BJ (cell line): ENCODE data around the gene PASK. TPM values are rescaled to one million over a fixed set of nuclear protein-coding genes. Genes with fewer than 3 reads are reported as not detected.

ENCODE experiments used
- CTCF ChIA-PET: fragments of 350-600 bp; formaldehyde crosslinking; extraction: SDS; loops from one replicate; lab custom pipeline; 2021; ENCODE audit warnings: antibody characterized with exemption, inconsistent platforms; lab: Yijun Ruan, JAX
- POLR2A ChIA-PET: fragments of 300-600 bp; sonication (Branson Sonifier 250); formaldehyde crosslinking; extraction: SDS; loops from one replicate; lab custom pipeline; 2021; ENCODE audit warnings: antibody characterized with exemption; lab: Charles Lee
- DNase-seq: peaks from one replicate; pipeline ENCODE4 v3.0.0-alpha.2; 2011; ENCODE audit warnings: low read depth
- H3K27me3 ChIP-seq: 2 replicates; pipeline ENCODE4 v1.6.0; 2011; ENCODE audit warnings: low read length; ENCODE audit not compliant: control insufficient read depth, insufficient read depth
- H3K36me3 ChIP-seq: 2 replicates; pipeline ENCODE4 v1.5.1; 2011; ENCODE audit warnings: low read length; ENCODE audit not compliant: control insufficient read depth, insufficient read depth
- H3K4me3 ChIP-seq: 2 replicates; pipeline ENCODE4 v1.5.1; 2011; ENCODE audit warnings: low read depth, mild to moderate bottlenecking, control low read depth, low read length
- CTCF ChIP-seq: IDR thresholded peaks from 2 replicates; pipeline ENCODE4 v1.5.1; 2011; ENCODE audit warnings: low read depth, mild to moderate bottlenecking, control low read depth, inconsistent platforms, low read length, moderate library complexity; ENCODE audit not compliant: insufficient read depth
- polyA plus RNA-seq: library from polyadenylated mRNA; depleted of rRNA; stranded (reverse); fragments of >200 nt; gene quantifications from 2 replicates; pipeline ENCODE4 v1.2.3, GENCODE V29; 2011

Gene PASK
- polyA plus RNA-seq, 1 experiment, result 3.4 TPM

DNA sequence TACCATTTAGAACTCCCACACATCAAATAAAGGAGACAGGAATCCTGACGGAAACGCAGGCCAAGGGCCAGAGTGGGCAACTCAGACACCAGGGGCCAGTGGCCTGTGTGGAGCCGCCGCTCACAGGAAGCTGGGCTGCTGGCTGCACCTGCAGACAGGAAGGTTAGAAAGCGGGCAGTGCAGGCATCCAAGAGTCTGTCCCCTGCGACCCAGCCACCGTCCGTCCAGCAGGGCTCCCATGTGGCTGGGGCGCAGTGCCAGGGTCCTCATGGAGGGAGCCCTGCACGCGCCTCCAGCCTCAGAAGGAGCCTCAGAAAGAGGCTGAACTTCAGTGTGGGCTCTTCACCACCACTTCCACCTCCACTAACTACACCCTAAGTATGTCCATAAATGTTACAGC lies 36.7 kb upstream of the PASK start:
- DNase-seq, result no peak
- CTCF ChIA-PET, result interaction anchor here (0.7 kb wide), 1 partner anchor 473 kb away, joined by 4 read pairs; no protein-coding TSS in a partner anchor
- POLR2A ChIA-PET, result no interaction called here
- Histone ChIP-seq H3K4me3 (no peak overlapping the region), H3K36me3 (peaks cover 2% of the 10 kb centered on the region; the same call in 1 of the 2 replicates), H3K27me3 (no peaks in the 10 kb centered on the region)
- TF ChIP-seq CTCF, result no peak

DNA sequence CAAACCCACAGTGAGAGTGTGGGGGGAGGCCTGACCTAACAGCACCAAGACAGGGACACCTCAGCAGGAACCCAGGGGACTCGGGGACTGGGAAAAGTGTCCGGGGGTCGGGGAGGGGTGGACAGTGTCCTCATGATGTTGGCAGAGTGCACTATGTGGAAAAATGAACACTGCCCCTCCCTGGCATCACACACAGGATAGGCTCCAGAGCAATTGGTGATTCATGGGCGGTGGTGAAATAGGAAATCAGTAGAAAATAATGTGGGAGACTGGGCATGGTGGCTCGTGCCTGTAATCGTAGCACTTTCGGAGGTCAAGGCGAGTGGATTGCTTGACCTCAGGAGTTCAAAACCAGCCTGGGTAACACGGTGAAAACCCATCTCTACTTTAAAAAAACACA lies 35.6 kb upstream of the PASK start:
- TF ChIP-seq CTCF, result no peak
- Histone ChIP-seq H3K36me3 (peaks cover 4% of the 10 kb centered on the region; the same call in 1 of the 2 replicates), H3K27me3 (no peaks in the 10 kb centered on the region), H3K4me3 (no peak overlapping the region)
- ChIA-PET POLR2A (no interaction called here), CTCF (interaction anchor here (0.6 kb wide), 1 partner anchor 296 kb away, joined by 5 read pairs; no protein-coding TSS in a partner anchor)
- no peak for DNase-seq

DNA sequence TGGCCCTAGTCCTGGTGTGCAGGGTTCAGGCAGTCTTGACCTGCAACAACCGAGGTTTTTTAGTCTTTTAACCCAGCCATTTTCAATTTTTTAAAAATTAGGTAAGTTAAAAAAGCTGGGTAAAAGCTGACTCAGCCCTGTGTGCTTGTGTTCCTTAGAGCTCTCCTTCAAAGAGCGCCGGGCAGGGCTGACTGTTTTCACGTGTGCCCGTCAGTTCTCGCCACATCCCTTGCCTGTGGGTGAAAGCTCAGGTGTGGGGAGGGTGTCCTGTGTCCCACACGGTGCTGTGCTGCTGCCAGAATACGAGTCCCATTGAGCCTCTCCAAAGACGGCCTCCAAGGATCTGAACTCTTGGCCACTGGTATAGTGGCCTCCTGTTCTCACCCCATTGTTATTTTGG lies 33.9 kb upstream of the PASK start:
- H3K36me3 ChIP-seq, result peaks cover 4% of the 10 kb centered on the region; the same call in 1 of the 2 replicates
- CTCF ChIA-PET, result no interaction called here
- POLR2A ChIA-PET, result no interaction called here
- DNase-seq, result no peak
- TF ChIP-seq CTCF, result no peak
- H3K27me3 ChIP-seq, result no peaks in the 10 kb centered on the region
- no peak overlapping the region for H3K4me3 ChIP-seq

DNA sequence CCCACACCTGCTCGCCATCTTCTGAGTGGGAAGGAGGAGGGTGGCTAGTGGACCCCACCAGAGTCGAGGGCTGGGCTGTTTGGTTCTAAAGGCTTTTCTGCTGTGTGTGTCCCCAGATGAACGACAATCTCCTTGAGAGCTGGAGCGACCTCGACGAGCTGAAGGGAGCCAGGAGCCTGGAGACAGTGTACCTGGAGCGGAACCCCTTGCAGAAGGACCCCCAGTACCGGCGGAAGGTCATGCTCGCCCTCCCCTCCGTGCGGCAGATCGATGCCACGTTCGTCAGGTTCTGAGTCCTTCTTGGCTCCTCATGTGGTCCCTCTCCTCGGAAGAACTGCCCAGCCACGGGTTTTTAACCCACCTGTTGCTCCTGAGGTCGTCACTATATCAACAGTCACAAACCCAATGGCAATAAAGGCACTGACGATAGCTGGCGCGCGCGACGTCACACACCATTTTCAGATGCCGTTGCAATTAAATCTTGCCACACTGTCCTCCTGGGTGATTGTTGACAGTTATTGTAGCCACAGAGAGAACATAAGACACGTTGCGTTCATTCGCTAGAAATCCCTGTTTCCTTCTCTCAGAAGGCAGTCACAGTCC lies 33.4 kb upstream of the PASK start:
- DNase-seq, result no peak
- Histone ChIP-seq H3K27me3 (no peaks in the 10 kb centered on the region), H3K36me3 (peaks cover 4% of the 10 kb centered on the region; the same call in 1 of the 2 replicates), H3K4me3 (no peak overlapping the region)
- ChIA-PET POLR2A (no interaction called here), CTCF (no interaction called here)
- no peak for TF ChIP-seq CTCF

DNA sequence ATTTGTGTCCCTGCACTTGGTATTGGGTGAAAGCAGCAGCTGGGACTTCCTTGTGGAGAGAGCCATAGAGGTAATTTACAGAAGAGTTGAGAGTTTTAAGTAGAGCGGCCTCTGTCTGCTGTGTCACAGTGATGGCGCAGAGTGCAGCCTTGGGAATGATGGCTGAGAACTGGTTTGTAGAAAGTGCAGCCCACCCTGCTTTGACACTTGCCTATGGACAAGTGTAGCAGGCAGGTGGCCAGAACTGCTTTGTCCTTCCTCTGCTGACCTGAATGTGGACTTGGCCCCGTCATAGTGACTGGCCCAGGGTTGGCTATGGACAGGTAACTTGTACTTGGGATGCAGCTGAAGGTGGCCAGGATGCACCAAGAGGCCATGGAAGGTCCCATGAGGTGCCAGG lies 32.9 kb upstream of the PASK start:
- peaks cover 4% of the 10 kb centered on the region; the same call in 1 of the 2 replicates for H3K36me3 ChIP-seq
- no peak for DNase-seq
- ChIA-PET CTCF (no interaction called here), POLR2A (no interaction called here)
- TF ChIP-seq CTCF, result no peak
- no peaks in the 10 kb centered on the region for H3K27me3 ChIP-seq
- H3K4me3 ChIP-seq, result no peak overlapping the region
